HEK293 (cell line): ENCODE results near the gene TCF12.

Experiments
- CTCF ChIA-PET: fragments of 350-600 bp; formaldehyde crosslinking; extraction: SDS; loops from one replicate; lab custom pipeline; 2021; ENCODE audit warnings: antibody characterized with exemption; lab: Yijun Ruan, JAX
- POLR2A ChIA-PET: fragments of 300-600 bp; formaldehyde crosslinking; extraction: SDS; loops from one replicate; lab custom pipeline; 2020; ENCODE audit warnings: antibody characterized with exemption, inconsistent platforms; lab: Yijun Ruan, JAX
- H3K27ac ChIP-seq: fragments of 200-500 bp; sonication (Bioruptor generic); 2 replicates; pipeline ENCODE4 v1.5.1; 2014; ENCODE audit warnings: low read depth, low read length, control low read depth, inconsistent platforms; ENCODE audit errors: extremely low read depth
- H3K36me3 ChIP-seq, 2 experiments: fragments of 200-500 bp in 1 of 2; sonication (Bioruptor generic) in 1 of 2; 1 replicate in 1 of 2; 2 replicates in 1 of 2; pipeline ENCODE4 v1.5.1; 2014 to 2017; ENCODE audit warnings: inconsistent platforms in 2 of 2, low read length in 2 of 2; ENCODE audit not compliant: control insufficient read depth in 2 of 2, insufficient read depth in 1 of 2
- H3K4me1 ChIP-seq: fragments of 200-500 bp; sonication (Bioruptor generic); 2 replicates; pipeline ENCODE4 v1.5.1; 2014; ENCODE audit warnings: mild to moderate bottlenecking, low read length, inconsistent platforms; ENCODE audit not compliant: control insufficient read depth, insufficient read depth
- H3K4me3 ChIP-seq: 2 replicates; pipeline ENCODE4 v1.5.1; 2011; ENCODE audit warnings: low read depth, mild to moderate bottlenecking, control low read depth, low read length, moderate library complexity
- H3K9me3 ChIP-seq: fragments of 200-500 bp; sonication (Bioruptor generic); 2 replicates; pipeline ENCODE4 v1.5.1; 2014; ENCODE audit warnings: low read depth, low read length, inconsistent platforms; ENCODE audit not compliant: control insufficient read depth, insufficient read depth
- HIC1 ChIP-seq: fragments of 450-650 bp; formaldehyde crosslinking; IDR thresholded peaks from 2 replicates; pipeline ENCODE4 v1.5.1; 2016; ENCODE audit warnings: missing biosample characterization, missing genetic modification characterization
- KLF7 ChIP-seq: fragments of 450-650 bp; formaldehyde crosslinking; IDR thresholded peaks from 2 replicates; pipeline ENCODE4 v1.5.1; 2016; ENCODE audit warnings: missing biosample characterization, missing genetic modification characterization, borderline replicate concordance
- SETDB1 ChIP-seq: IDR thresholded peaks from one replicate; pipeline ENCODE4 v1.6.1; 2017; ENCODE audit warnings: mild to moderate bottlenecking, low read length, moderate library complexity, mixed read lengths; ENCODE audit not compliant: insufficient read length
- ZBTB1 ChIP-seq: fragments of 450-650 bp; formaldehyde crosslinking; IDR thresholded peaks from 2 replicates; pipeline ENCODE4 v1.5.1; 2016; ENCODE audit warnings: missing biosample characterization, missing genetic modification characterization
- ZBTB11 ChIP-seq: fragments of 450-650 bp; formaldehyde crosslinking; conservative IDR thresholded peaks from 2 replicates; pipeline ENCODE4 v1.5.1; 2016; ENCODE audit warnings: low read depth, missing biosample characterization, missing genetic modification characterization
- ZFHX2 ChIP-seq: fragments of 450-650 bp; formaldehyde crosslinking; conservative IDR thresholded peaks from 2 replicates; pipeline ENCODE4 v1.5.1; 2016; ENCODE audit warnings: missing biosample characterization, missing genetic modification characterization
- ZNF112 ChIP-seq: fragments of 450-650 bp; formaldehyde crosslinking; IDR thresholded peaks from 2 replicates; pipeline ENCODE4 v1.5.0; 2017; ENCODE audit warnings: missing biosample characterization, missing genetic modification characterization
- ZNF114 ChIP-seq: fragments of 450-650 bp; formaldehyde crosslinking; IDR thresholded peaks from 2 replicates; pipeline ENCODE4 v1.5.0; 2017; ENCODE audit warnings: missing biosample characterization, missing genetic modification characterization
- ZNF2 ChIP-seq: fragments of 450-650 bp; formaldehyde crosslinking; IDR thresholded peaks from 2 replicates; pipeline ENCODE4 v1.5.1; 2016; ENCODE audit warnings: missing biosample characterization, missing genetic modification characterization
- ZNF223 ChIP-seq: fragments of 450-650 bp; formaldehyde crosslinking; IDR thresholded peaks from 2 replicates; pipeline ENCODE4 v1.5.1; 2016; ENCODE audit warnings: missing biosample characterization, missing genetic modification characterization
- ZNF24 ChIP-seq: fragments of 450-650 bp; formaldehyde crosslinking; IDR thresholded peaks from 2 replicates; pipeline ENCODE4 v1.5.1; 2016; ENCODE audit warnings: missing biosample characterization, missing genetic modification characterization
- ZNF280D ChIP-seq: fragments of 450-650 bp; formaldehyde crosslinking; IDR thresholded peaks from 2 replicates; pipeline ENCODE4 v1.5.1; 2016; ENCODE audit warnings: missing biosample characterization, missing genetic modification characterization
- ZNF501 ChIP-seq: fragments of 450-650 bp; formaldehyde crosslinking; IDR thresholded peaks from 2 replicates; pipeline ENCODE4 v1.5.1; 2016; ENCODE audit warnings: missing biosample characterization, missing genetic modification characterization
- ZNF664 ChIP-seq: fragments of 450-650 bp; formaldehyde crosslinking; IDR thresholded peaks from 2 replicates; pipeline ENCODE4 v1.5.1; 2016; ENCODE audit warnings: missing biosample characterization, missing genetic modification characterization
- ZNF670 ChIP-seq: fragments of 450-650 bp; formaldehyde crosslinking; IDR thresholded peaks from 2 replicates; pipeline ENCODE4 v1.5.1; 2016; ENCODE audit warnings: missing biosample characterization, missing genetic modification characterization, low read depth
- TF ChIP-seq, protein P1 (sequence below): fragments of 450-650 bp; formaldehyde crosslinking; IDR thresholded peaks from 2 replicates; pipeline ENCODE4 v1.5.1; 2016; ENCODE audit warnings: missing biosample characterization, missing genetic modification characterization
- TF ChIP-seq, protein P2 (sequence below): fragments of 450-650 bp; formaldehyde crosslinking; IDR thresholded peaks from 2 replicates; pipeline ENCODE4 v1.5.1; 2016; ENCODE audit warnings: missing biosample characterization, missing genetic modification characterization
- TF ChIP-seq, protein P3 (sequence below): fragments of 450-650 bp; formaldehyde crosslinking; IDR thresholded peaks from 2 replicates; pipeline ENCODE4 v1.5.1; 2016; ENCODE audit warnings: missing biosample characterization, missing genetic modification characterization
- TF ChIP-seq, protein P4 (sequence below): fragments of 450-650 bp; formaldehyde crosslinking; IDR thresholded peaks from 2 replicates; pipeline ENCODE4 v1.5.1; 2016; ENCODE audit warnings: missing biosample characterization, missing genetic modification characterization

TCF12 gene

GRCh38 chr15:57015360-57015759, 96.9 kb downstream of the TCF12 start:
- POLR2A ChIA-PET, result no interaction called here
- CTCF ChIA-PET, result no interaction called here

More at GRCh38 chr15:57015360-57015759, 96.9 kb downstream of the TCF12 start:
- no peaks in the 10 kb centered on the region for H3K9me3 ChIP-seq
- no peak overlapping the region for H3K4me3 ChIP-seq
- TF ChIP-seq HIC1 (tag by site-specific recombination), result no peak
- TF ChIP-seq ZBTB1 (tag by site-specific recombination), result no peak
- no peak for TF ChIP-seq ZNF501 (tag by site-specific recombination)
- TF ChIP-seq, protein P1, sequence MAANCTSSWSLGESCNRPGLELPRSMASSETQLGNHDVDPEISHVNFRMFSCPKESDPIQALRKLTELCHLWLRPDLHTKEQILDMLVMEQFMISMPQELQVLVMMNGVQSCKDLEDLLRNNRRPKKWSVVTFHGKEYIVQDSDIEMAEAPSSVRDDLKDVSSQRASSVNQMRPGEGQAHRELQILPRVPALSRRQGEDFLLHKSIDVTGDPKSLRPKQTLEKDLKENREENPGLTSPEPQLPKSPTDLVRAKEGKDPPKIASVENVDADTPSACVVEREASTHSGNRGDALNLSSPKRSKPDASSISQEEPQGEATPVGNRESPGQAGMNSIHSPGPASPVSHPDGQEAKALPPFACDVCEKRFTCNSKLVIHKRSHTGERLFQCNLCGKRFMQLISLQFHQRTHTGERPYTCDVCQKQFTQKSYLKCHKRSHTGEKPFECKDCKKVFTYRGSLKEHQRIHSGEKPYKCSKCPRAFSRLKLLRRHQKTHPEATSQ (tag by site-specific recombination), result no peak
- no peak for TF ChIP-seq ZNF664 (tag by site-specific recombination)
- TF ChIP-seq ZBTB11, result no peak
- TF ChIP-seq KLF7, result no peak
- TF ChIP-seq ZNF670 (tag by site-specific recombination), result no peak
- no peak for TF ChIP-seq ZNF24 (tag by site-specific recombination)
- TF ChIP-seq SETDB1, result no peak
- TF ChIP-seq, protein P2, sequence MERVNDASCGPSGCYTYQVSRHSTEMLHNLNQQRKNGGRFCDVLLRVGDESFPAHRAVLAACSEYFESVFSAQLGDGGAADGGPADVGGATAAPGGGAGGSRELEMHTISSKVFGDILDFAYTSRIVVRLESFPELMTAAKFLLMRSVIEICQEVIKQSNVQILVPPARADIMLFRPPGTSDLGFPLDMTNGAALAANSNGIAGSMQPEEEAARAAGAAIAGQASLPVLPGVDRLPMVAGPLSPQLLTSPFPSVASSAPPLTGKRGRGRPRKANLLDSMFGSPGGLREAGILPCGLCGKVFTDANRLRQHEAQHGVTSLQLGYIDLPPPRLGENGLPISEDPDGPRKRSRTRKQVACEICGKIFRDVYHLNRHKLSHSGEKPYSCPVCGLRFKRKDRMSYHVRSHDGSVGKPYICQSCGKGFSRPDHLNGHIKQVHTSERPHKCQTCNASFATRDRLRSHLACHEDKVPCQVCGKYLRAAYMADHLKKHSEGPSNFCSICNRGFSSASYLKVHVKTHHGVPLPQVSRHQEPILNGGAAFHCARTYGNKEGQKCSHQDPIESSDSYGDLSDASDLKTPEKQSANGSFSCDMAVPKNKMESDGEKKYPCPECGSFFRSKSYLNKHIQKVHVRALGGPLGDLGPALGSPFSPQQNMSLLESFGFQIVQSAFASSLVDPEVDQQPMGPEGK (tag by site-specific recombination), result no peak
- TF ChIP-seq ZNF223 (tag by site-specific recombination), result no peak
- no peak for TF ChIP-seq ZNF112 (tag by site-specific recombination)
- TF ChIP-seq ZFHX2 (tag by site-specific recombination), result no peak
- TF ChIP-seq ZNF2 (tag by site-specific recombination), result no peak
- no peak for TF ChIP-seq ZNF280D (tag by site-specific recombination)
- TF ChIP-seq, protein P3, sequence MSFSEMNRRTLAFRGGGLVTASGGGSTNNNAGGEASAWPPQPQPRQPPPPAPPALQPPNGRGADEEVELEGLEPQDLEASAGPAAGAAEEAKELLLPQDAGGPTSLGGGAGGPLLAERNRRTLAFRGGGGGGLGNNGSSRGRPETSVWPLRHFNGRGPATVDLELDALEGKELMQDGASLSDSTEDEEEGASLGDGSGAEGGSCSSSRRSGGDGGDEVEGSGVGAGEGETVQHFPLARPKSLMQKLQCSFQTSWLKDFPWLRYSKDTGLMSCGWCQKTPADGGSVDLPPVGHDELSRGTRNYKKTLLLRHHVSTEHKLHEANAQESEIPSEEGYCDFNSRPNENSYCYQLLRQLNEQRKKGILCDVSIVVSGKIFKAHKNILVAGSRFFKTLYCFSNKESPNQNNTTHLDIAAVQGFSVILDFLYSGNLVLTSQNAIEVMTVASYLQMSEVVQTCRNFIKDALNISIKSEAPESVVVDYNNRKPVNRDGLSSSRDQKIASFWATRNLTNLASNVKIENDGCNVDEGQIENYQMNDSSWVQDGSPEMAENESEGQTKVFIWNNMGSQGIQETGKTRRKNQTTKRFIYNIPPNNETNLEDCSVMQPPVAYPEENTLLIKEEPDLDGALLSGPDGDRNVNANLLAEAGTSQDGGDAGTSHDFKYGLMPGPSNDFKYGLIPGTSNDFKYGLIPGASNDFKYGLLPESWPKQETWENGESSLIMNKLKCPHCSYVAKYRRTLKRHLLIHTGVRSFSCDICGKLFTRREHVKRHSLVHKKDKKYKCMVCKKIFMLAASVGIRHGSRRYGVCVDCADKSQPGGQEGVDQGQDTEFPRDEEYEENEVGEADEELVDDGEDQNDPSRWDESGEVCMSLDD (tag by site-specific recombination), result no peak
- TF ChIP-seq ZNF114, result no peak
- TF ChIP-seq, protein P4, sequence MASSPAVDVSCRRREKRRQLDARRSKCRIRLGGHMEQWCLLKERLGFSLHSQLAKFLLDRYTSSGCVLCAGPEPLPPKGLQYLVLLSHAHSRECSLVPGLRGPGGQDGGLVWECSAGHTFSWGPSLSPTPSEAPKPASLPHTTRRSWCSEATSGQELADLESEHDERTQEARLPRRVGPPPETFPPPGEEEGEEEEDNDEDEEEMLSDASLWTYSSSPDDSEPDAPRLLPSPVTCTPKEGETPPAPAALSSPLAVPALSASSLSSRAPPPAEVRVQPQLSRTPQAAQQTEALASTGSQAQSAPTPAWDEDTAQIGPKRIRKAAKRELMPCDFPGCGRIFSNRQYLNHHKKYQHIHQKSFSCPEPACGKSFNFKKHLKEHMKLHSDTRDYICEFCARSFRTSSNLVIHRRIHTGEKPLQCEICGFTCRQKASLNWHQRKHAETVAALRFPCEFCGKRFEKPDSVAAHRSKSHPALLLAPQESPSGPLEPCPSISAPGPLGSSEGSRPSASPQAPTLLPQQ (tag by site-specific recombination), result no peak
- H3K4me1 ChIP-seq, result peaks cover 13% of the 10 kb centered on the region
- H3K27ac ChIP-seq, result no peak overlapping the region
- no peaks in the 10 kb centered on the region for H3K36me3 ChIP-seq
